Cardiac septum (tissue), 1 donor: ENCODE measurements around the gene SRPX. TPM values are rescaled to one million over a fixed set of nuclear protein-coding genes. Genes with fewer than 3 reads are reported as not detected.

Experiments used
- DNase-seq: peaks from one replicate; pipeline ENCODE4 v3.0.0-alpha.2; 2020; ENCODE audit warnings: low spot score
- intact Hi-C: fragments of 100-400 bp; cut with DNase I; formaldehyde crosslinking; loops from one replicate; pipeline ENCODE4 v1.14.0; 2022
- total RNA-seq: library from RNA; stranded (reverse); fragmentation: NEBNext Ultra II Directional; extraction: Animal tissue kit (Norgen Biotek cat#: 25700); gene quantifications from one replicate; pipeline ENCODE4 v1.2.1, GENCODE V29; 2021
- donor health status: DM: no; HTN: no; CAD: no.

Gene SRPX
- total RNA-seq, 1 donor from 2014 or later = 57.3 TPM

DNA sequence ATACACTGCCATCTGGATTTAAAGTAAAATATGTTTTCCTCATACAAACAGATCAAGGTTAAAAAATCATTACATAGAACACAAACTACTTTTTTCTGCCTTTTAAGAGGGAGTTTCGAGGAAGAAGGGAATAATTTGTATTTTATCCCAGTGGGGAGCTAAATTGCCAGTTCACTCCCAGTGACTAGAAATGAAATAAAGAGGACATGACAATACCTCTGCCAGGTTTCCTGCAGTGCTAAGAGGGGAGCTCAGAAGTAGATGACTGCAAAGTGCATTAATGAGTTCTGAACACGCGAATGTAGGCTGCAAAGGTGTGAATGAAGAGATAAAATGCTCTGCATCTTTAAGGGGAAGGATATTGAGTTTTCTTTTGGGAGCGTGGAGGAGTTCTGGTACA is 69.7 kb downstream of the SRPX start:
- intact Hi-C loops = no loop called here

DNA sequence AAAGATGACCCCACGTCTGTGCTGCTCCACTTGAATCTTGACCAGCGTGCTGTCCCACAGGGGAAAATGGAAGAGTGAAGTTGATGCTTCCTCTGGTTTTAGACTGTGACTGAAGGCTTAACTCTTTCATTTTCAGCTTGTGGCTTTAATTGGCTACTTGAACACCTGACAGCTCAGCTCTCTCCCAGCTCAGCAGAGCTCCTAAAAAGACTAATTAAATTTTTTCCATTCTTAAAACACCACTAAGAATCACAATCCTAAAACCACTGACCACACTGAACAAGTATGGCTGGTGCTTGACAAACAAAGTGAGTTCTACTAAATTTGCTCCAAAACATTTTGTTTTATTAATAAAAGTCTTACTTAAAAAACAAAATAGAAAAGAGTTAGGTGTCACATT is 71.7 kb downstream of the SRPX start:
- intact Hi-C loops = no loop called here
- DNase-seq = no peak

More for the DNA sequence above, 69.7 kb downstream of the SRPX start:
- no peak for DNase-seq

DNA sequence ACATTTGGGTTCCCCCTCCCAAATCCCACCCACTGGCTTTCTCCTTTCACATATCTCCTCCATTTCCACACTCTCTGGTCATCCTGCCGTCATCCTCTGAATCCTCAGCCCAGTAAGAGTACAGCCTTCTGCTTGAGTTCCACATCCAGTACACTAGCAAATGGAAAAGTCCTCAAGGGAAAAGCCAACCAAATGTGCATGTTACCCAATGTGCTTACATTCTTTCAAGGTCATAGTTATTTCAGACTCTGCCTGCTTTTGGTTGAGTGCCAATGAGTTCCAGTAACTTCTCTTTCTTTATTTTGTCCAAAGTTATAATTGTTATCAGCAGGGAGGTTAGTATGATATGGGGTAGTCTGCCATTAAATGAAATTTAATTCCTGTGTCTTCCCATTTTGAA is 78.1 kb downstream of the SRPX start:
- no peak for DNase-seq
- intact Hi-C loops = no loop called here

DNA sequence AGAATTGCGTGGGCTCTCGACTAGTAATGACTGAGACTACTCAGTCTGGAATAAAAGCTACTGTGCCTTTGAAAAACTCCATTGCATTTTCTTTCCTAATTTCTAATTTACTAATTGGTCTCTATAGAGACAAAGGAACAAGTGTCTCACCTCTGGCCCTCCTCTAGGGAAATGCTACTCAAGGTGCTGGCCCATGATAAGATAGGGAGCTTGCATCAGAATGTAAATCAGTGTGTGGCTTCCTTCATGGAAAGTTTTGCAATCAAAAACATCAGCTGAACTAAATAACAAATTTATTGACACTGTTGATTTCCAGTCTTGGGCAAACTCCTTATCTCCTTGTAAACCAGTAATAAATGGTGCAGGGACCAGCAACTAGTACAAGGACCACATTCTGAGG is 81.8 kb downstream of the SRPX start:
- intact Hi-C loops = no loop called here

DNA sequence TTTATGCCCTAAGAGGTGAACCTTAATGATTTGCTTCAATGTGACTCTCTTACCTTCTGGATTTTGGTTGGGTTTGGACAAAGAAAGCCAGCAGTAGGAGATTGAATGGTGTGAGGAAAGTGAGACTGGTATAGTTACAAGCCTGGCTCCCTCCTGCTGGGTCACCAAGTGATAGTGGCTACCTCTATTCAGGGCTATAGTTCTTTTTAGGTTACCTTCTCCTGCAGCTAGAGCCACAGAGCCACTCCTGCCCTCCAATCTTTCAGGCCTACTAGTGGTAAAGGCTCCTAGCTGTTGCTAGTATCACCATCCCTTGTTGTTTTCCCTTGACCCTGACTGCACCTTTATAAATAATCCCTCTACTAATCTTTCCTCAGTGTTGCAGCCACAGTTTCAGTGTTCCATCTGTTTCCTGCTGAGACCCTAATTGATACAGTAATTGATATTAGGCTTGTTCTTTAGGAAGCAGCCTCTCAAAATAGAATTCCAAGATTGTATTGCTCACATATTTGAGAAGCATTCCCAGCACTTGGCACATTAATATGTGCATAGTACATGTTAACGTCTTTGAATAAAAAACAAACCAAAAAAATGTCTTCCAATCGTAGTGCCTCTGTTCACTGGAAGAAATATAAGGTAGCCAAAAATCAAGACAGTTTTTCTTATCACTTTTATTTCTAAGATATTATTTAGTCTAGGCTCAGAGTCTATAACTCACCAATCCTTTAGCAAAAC is 82.3 kb downstream of the SRPX start:
- intact Hi-C loops = no loop called here

More for the DNA sequence above, 81.8 kb downstream of the SRPX start:
- DNase-seq = no peak

DNA sequence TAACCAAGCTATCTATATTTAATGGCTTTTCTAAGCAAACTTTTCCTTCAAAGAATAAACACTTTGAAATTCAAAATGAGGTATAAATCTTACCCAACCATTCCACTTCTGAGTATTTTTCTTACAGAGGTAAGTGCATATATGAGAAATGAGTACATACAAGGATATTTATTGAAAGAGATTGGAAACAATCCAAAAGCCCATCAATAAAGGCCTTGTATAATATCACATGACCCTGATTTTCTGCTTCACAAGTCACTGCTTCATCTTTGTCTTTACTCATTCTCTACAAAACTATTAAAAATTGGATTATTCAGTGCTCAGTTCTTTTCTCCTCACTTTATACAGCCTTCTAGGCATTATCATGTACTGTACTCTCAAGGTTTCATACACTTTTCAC is 91.3 kb downstream of the SRPX start:
- intact Hi-C loops = no loop called here
- no peak for DNase-seq

More for the DNA sequence above, 82.3 kb downstream of the SRPX start:
- no peak for DNase-seq

DNA sequence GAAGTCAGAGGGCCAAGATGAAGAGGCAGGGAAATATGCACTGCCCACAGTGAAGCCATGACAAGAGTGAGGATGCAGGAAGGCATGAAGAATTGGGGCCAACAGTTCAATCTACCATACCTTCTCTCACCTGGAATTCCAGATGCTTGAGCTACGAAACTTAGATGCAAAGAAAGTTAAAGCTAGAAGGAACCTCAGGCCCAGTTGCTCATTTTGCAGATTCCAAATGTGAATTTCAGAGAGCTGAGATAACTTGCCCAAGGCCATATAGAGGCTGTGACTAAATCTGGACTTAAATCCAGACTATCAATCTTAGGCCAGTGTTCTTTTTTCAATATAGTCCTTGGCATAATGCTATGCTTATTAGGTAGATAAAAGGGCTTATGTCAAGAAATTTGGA is 92.7 kb downstream of the SRPX start:
- no peak for DNase-seq
- intact Hi-C loops = no loop called here

DNA sequence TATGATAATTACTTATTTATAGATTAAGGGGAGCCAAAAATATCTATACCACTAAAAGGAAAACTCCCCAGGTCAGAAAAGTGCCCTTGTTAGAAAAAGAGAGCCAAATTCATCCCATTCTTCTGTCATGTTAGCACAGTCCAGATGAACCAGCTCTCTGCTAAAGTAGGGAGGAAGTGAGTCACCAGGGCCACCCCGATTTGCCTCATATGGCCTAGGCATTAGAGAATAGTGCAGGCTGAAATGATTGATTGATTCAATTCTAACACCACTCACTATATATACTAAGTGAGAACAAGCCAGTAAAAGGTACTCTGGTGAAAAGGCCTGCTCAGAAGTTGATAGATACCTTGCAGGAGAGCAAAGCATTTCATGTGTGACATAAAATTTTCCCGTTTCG is 94.5 kb downstream of the SRPX start:
- intact Hi-C loops = no loop called here
- no peak for DNase-seq

DNA sequence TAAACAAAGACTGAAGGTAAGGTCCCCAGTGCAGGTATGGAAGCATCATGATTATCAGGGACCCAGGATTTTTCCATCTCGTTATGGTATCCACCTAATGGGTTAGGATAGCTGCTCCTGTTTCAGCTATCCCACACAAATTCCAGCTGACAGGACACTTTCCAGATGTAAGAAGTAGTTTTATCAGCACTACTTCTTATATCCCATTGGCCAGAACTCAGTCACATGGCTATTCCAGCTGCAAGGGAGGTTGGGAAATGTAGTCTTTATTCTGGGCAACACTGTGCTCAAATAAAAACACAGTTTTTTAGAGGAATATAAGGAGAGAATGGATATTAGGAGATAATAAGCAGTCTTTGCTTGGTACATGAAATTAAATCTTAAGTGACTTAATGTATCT is 96.7 kb downstream of the SRPX start:
- DNase-seq = no peak
- intact Hi-C loops = no loop called here

DNA sequence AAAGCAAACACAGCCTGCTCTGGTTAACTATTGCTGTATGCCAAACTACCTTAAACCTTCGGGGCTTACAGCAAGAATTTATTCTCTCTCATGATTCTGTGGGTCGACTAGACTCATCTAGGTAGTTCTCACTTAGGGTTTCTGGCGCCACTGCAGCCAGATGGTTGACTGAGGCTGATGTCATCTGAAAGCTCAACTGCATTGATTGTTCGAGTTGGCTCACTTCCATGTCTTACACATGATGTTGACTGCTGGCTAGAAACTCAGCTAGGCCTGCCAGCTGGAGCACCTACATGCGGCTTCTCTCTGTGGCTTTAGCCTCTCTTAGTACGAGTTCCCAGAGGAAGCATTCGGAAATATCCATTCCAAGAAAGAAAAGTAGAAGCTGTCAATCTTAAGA is 103.2 kb downstream of the SRPX start:
- DNase-seq = no peak
- intact Hi-C loops = no loop called here

DNA sequence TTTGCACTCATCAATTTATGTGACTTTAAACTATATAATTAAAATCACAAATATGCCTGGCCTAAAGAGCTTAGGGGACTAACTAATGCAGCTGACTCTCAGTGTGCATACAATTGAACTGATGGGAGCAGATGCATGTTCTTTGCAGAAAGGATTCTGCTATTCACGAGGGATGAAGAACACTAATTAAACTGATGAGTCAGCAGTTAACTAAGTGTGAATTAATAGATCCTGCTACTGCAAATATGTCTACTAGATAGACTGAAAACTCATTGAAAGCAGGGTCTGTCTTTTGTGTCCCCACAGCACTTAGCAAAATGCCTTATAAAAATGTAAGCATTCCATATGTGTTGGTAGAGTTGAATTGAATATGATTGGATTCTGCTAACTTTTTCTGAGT is 104.0 kb downstream of the SRPX start:
- intact Hi-C loops = no loop called here
- no peak for DNase-seq

DNA sequence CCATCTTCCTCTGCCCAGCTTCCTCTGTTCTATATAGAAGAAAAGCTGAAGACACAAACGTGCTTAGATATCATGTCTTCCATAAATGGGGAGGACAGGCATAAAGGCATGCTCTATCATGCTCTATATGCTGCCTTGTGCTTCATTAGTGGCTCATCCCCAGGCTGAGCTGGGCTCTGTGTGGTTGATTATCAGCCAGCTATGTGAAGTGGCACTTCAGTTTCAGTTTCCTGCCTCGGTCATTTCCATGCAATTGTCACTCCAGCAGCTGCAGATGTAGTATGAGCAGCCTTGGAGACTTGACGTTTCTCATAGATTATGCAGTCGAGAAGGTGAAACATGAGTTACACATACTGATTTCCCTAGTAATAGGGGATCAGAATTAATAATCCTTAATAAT is 108.1 kb downstream of the SRPX start:
- no peak for DNase-seq
- intact Hi-C loops = no loop called here

DNA sequence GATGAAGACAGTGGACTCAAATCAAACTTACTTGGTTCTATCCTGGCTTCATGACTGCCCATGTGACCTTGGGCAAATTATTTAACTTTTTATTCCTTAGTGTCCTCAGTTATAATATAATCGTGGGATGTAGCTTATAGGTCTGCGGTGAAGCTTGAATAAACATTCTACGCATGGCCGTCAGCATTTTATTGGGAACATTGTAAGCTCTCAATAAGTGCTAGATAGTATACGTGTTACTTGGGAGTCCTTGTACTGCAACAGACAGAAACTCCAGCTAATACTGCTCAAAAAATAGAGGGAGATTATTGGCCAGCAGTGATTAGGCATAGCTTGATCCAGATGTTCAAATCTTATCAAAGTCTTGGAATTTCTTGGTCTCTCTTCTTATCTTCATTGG is 109.5 kb downstream of the SRPX start:
- intact Hi-C loops = no loop called here
- DNase-seq = no peak

DNA sequence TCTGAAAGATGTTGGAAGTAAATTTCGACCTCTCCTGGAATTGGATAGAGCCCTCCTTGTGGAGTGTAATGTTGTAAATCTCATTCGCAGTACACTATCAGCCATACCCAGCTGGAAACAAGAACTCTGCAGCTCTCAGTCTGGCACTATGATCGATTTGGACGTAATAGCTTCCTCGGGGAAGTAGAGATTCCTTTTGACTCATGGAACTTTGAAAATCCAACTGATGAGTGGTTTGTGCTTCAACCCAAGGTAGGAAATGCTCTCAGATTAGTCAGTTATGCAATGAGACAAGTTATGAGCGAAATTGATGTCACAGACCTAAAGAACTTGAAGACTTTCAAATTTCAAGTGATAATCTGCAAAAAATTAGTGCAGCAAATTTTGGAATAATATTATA is 110.4 kb downstream of the SRPX start:
- no peak for DNase-seq
- intact Hi-C loops = no loop called here

DNA sequence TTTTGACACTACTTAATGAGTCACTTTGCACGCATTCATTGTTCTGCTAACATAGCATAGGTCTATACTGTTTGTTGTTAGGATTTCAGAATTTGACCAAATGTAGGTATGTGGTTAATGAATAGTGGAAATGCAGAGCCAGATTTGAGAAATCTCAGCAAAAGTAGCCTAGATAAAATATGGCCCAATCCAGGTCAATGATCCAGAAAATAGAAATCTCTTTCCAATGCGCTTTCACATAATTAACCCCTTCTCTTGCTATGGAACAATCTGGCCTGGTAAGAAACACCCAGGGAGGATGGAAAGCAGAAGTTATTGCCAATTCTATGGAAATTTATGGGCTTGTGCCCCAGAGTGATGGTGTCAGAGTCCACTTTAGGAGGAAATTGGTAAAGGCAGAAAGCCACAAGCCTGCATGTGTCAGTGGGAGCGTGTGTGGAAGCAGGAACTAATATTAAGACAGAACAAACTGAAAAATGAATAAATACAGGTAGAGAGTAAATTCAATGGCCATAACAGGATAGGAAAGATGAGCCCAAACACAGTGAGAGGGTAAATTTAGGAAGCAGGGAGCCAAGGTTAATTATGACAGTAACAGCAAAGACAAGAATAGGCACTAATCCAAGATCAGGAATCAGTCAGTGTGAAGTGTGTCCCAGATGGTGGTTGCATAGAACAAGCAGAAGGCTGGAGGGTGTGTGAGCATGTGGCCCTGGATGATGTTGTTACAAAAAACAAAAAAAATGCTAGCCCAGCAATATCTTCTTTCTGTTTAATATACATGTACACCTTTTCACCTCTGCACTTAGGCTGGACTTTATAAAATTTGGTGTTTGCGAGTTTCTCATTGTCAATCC is 111.4 kb downstream of the SRPX start:
- no peak for DNase-seq
- intact Hi-C loops = no loop called here

DNA sequence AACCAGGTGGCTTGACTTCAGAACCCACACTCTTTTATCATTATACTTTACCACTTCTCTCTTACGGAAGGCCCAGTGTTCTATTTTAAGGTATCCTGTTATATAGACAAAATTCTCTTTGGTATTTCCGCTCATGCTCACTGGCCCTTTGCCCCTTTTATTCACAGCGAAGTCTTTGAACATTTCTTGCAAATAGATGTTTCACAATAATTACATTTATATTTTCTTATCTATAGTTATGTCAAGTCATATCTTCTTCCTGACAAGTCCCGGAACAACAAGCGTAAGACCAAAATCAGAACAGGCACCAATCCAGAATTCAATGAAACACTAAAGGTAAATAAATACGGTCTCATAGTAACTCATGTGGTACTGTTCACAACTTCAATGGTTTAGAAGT is 112.3 kb downstream of the SRPX start:
- DNase-seq = no peak
- intact Hi-C loops = no loop called here

DNA sequence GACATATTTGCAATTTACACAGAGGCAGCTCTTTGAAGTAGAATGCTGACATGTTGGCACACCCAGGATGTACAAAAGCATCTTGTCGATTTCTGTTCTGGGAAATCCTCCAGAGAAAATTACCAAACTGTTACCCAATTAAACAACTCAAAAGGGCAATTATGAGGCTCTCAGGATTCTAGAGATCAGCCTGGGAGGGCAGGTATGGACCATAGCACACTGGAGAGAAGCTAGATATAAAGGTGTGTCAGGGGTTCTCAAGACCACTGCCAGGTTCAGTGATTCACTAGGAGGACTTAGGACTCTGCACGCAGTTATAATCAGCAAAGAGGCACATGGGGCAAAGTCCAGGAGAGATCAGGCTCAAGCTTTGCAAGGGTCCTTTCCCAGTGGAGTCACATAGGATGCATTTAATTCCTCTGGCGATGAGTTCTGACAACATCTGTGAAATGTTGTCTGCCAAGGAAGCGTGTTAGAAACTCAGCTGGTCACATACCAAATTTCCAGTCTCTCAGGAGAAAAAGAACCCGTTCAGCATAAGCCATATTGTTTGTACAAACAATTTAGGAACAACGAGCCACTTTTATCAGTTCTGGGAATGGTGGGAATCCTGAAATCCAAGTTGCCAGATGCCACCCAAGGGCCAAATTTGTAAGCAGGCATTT is 113.5 kb downstream of the SRPX start:
- DNase-seq = no peak
- intact Hi-C loops = no loop called here

DNA sequence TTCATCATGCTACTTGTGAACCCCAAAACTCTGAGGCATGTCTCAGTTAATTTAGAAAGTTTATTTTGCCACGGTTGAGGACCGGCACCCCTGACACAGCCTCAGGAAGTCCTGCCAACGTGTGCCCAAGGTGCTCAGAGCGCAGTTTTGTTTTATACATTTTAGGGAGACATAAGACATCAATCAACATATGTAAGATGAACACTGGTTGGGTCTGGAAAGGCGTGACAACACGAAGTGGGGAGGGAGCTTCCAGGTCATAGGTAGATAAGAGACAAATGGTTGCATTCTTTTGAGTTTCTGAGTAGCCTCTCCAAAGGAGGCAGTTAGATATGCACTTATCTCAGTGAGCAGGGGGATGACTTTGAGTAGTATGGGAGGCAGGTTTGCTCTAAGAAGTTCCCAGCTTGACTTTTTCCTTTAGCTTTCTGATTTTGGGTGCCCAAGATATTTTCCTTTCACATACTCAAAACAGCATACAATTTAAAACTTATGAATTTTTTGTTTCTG is 115.4 kb downstream of the SRPX start:
- intact Hi-C loops = no loop called here
- no peak for DNase-seq

DNA sequence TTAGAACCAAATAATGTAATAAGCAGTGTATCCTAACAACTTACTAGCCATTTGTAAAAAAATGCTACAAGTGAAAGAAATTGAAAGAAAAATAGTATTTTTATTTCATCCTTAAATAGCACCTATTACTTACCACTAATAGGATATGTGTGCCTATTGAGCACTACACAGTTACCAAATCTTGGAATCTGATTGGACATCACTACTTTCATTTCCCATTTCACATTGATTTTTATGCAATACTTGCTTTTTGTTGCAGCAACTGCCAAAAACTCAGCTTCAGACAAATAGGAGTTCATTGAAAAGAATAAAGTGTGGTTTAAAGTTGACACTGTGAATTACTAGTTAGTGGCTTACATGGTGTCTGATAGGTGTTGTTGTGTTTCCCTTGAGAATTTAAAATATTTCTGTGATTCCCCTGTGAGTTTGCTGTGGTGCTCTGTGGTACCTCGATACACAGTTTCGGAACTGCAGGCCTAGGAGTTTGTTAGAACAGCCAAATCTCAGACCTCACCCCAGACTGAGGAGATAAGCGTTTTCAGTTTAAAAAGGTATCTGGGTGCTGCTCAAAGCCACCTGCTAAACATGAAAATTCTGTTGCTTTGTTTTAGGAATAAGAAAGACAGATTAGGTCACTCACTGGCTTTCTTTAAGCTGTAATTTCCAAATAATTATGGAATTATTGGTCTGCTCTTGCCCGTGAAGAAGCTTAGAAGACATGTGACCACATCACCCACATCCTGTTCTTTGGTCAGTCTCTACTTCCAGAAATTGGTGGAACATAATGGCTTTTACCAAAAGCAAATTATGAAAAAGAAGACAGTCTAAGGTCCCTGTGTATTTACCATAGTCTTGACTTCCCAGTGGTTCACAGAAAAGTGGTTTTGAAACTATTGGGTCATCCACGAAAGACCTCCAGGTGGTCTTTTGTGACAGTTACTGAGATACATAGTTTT is 116.5 kb downstream of the SRPX start:
- no peak for DNase-seq
- intact Hi-C loops = no loop called here
